Hepatocyte (in vitro differentiated cells): ENCODE measurements around the gene WNT7A. TPM values are rescaled to one million over a fixed set of nuclear protein-coding genes. Genes with fewer than 3 reads are reported as not detected.

ENCODE experiments used
- DNase-seq: peaks from one replicate; pipeline ENCODE4 v3.0.0-alpha.2; 2016; ENCODE audit warnings: low spot score
- H2AFZ ChIP-seq: fragments of 200-600 bp; sonication (generic); 2 replicates; pipeline ENCODE4 v1.6.0; 2016; ENCODE audit warnings: antibody characterized with exemption, mild to moderate bottlenecking
- H3K27ac ChIP-seq: fragments of 200-600 bp; sonication (generic); 2 replicates; pipeline ENCODE4 v1.5.1; 2016; ENCODE audit warnings: mild to moderate bottlenecking
- H3K27me3 ChIP-seq: fragments of 200-600 bp; sonication (generic); 2 replicates; pipeline ENCODE4 v1.6.1; 2016
- H3K36me3 ChIP-seq: fragments of 200-600 bp; sonication (generic); replicated peaks from 2 replicates; pipeline ENCODE4 v1.5.1; 2016; ENCODE audit warnings: low read depth; ENCODE audit not compliant: insufficient read depth
- H3K4me1 ChIP-seq: fragments of 200-600 bp; sonication (generic); 2 replicates; pipeline ENCODE4 v1.5.1; 2016; ENCODE audit warnings: mild to moderate bottlenecking, moderate library complexity; ENCODE audit not compliant: insufficient read depth
- H3K4me2 ChIP-seq: fragments of 200-600 bp; sonication (generic); 2 replicates; pipeline ENCODE4 v1.6.0; 2016
- H3K4me3 ChIP-seq: fragments of 200-600 bp; sonication (generic); 2 replicates; pipeline ENCODE4 v1.5.1; 2016; ENCODE audit warnings: mild to moderate bottlenecking
- H3K79me2 ChIP-seq: fragments of 200-600 bp; sonication (generic); 2 replicates; pipeline ENCODE4 v1.6.0; 2017; ENCODE audit warnings: mild to moderate bottlenecking
- H3K9me2 ChIP-seq: fragments of 200-600 bp; sonication (generic); replicated peaks from 2 replicates; pipeline ENCODE4 v1.6.0; 2017; ENCODE audit warnings: mild to moderate bottlenecking; ENCODE audit not compliant: insufficient read depth
- H3K9me3 ChIP-seq: fragments of 200-600 bp; sonication (generic); 2 replicates; pipeline ENCODE4 v1.5.1; 2016; ENCODE audit warnings: low read depth, mild to moderate bottlenecking
- H4K20me1 ChIP-seq: fragments of 200-600 bp; sonication (generic); 2 replicates; pipeline ENCODE4 v1.6.0; 2016; ENCODE audit warnings: mild to moderate bottlenecking; ENCODE audit not compliant: insufficient read depth, poor library complexity, severe bottlenecking
- EZH2 ChIP-seq: fragments of 200-600 bp; sonication (generic); IDR thresholded peaks from 2 replicates; pipeline ENCODE4 v1.6.1; 2016; ENCODE audit warnings: antibody characterized with exemption, mild to moderate bottlenecking, borderline replicate concordance
- EZH2phosphoT487 ChIP-seq: fragments of 200-600 bp; sonication (generic); IDR thresholded peaks from one replicate; pipeline ENCODE4 v1.6.1; 2018; ENCODE audit warnings: antibody characterized with exemption, mild to moderate bottlenecking, low read depth, moderate library complexity; ENCODE audit not compliant: unreplicated experiment, severe bottlenecking
- WGBS: methylation state at CpG from one replicate; pipeline ENCODE4 v1.1.6; 2016; ENCODE audit warnings: low lambda C conversion rate; ENCODE audit errors: missing lambda C conversion rate; 5-methylcytosine and 5-hydroxymethylcytosine counted together
- polyA plus RNA-seq: library from polyadenylated mRNA; unstranded; fragments of >200 nt; fragmentation: Nextera tagmentation; extraction: Ambion mirVana; gene quantifications from 2 replicates; pipeline ENCODE4 v1.2.1, GENCODE V29; 2016
- total RNA-seq: library from RNA; depleted of rRNA; stranded (reverse); fragments of >200 nt; gene quantifications from 2 replicates; pipeline ENCODE4 v1.2.3, GENCODE V29; 2014
- TF ChIP-seq, protein P1 (sequence below): fragments of 200-600 bp; sonication (generic); IDR thresholded peaks from 2 replicates; pipeline ENCODE4 v1.5.1; 2016; ENCODE audit warnings: antibody characterized with exemption, mild to moderate bottlenecking; ENCODE audit not compliant: poor library complexity

The WNT7A gene
- total and polyA plus RNA-seq, 2 experiments from 2014 or later: 0.04 to 0.13 TPM

DNA sequence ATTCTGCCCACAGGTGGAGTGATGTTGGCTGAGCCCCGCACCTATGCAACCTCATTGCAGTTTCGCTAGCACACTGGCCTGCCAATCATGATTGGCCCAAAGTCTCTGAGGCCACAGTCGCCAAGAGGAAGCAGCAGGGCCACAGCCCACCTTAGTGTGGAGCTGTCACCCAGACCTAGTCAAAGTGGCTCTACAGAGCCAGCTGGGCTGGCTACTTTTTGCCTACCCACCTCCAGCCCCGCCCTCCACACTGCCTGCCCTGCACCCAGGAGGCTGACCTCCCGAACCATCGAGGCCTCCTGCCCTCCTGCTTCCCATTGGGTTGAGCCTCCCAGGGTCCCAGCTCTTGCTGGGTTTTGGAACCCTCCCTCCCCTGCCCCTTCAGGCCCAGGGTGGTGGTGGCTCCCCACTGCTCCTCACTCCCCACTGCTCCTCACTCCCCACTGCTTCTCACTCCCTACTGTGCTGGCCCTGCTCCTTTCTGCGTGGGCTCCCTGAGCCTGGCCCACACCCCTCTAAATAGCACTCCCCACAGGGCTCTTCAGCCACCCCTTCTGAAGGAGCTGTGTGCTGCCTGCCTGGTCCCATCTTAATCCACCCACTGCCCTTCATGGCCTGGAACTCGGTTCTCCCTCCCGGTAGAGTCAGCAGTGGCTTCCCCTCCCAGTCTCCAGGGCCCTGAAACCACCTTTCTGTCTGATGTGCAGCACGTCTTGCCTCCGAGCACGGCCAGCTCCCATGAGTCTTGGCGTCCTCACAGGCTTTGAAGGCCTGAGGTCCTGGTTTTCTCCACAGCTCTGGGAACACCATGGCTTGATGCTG, 89.3 kb downstream of the WNT7A start:
- H3K4me3 ChIP-seq: no peak overlapping the region
- DNase-seq: no peak
- WGBS: 86% methylated on average over 12 of the region's 13 CpGs
- no peaks in the 10 kb centered on the region for H3K36me3 ChIP-seq
- no peaks in the 10 kb centered on the region for H3K9me2 ChIP-seq
- H3K79me2 ChIP-seq: no peaks in the 10 kb centered on the region
- no peaks in the 10 kb centered on the region for H3K9me3 ChIP-seq
- peaks cover 3% of the 10 kb centered on the region for H3K27me3 ChIP-seq
- no peak for TF ChIP-seq EZH2
- TF ChIP-seq EZH2phosphoT487: no peak
- TF ChIP-seq, protein P1, sequence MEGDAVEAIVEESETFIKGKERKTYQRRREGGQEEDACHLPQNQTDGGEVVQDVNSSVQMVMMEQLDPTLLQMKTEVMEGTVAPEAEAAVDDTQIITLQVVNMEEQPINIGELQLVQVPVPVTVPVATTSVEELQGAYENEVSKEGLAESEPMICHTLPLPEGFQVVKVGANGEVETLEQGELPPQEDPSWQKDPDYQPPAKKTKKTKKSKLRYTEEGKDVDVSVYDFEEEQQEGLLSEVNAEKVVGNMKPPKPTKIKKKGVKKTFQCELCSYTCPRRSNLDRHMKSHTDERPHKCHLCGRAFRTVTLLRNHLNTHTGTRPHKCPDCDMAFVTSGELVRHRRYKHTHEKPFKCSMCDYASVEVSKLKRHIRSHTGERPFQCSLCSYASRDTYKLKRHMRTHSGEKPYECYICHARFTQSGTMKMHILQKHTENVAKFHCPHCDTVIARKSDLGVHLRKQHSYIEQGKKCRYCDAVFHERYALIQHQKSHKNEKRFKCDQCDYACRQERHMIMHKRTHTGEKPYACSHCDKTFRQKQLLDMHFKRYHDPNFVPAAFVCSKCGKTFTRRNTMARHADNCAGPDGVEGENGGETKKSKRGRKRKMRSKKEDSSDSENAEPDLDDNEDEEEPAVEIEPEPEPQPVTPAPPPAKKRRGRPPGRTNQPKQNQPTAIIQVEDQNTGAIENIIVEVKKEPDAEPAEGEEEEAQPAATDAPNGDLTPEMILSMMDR: no peak
- no peak overlapping the region for H3K27ac ChIP-seq
- H4K20me1 ChIP-seq: no peaks in the 10 kb centered on the region
- H3K4me2 ChIP-seq: no peak overlapping the region
- no peak overlapping the region for H2AFZ ChIP-seq
- H3K4me1 ChIP-seq: no peaks in the 10 kb centered on the region

DNA sequence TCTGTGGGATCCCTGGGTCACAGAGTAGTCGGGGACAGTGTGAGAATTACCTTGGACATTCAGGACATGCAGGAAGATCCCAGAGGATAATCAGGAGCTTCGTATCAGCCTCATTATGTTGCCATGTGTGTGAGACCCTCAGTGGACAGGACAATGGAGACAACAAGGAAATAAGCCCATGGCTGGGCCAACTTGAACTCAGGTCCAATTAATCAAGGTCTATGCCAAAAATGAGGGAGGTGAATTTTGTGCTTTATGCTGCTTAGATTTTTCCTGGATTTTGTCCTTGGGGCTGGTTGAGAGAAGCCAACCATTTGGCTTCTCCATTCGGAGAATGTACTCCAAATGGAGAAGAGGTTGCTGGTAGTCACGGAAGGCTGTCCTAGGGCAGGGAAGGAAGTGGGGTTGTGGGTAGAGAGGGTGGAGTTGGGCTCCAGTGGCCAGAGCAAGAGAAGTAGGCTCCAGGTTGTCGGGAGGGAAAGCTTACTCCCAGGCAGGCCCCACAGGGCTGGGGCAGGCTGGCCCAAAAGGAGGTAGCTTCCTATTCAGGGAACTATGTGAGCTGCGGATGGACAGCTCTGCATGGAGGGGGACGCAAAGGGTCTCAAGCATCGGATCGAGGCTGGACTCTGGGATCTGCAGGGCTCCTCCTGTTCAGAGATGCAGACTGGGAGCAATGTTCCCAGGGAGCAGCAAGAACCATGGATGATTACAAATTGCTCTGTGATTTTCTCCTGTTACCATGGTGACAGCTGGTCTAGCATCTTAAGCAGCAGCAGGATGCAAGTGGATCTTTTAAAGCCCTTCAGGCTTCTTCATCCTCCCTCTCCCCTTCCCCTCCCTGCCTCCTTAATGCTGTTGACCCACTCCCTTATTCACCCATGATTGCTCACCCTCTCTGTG, 91.1 kb downstream of the WNT7A start:
- Histone ChIP-seq H3K4me3 (no peak overlapping the region), H3K9me2 (no peaks in the 10 kb centered on the region), H3K9me3 (no peaks in the 10 kb centered on the region), H2AFZ (no peak overlapping the region), H3K27ac (no peak overlapping the region), H3K36me3 (no peaks in the 10 kb centered on the region), H4K20me1 (no peaks in the 10 kb centered on the region), H3K4me1 (no peaks in the 10 kb centered on the region), H3K27me3 (peaks cover 6% of the 10 kb centered on the region), H3K79me2 (no peaks in the 10 kb centered on the region), H3K4me2 (no peak overlapping the region)
- 90% methylated on average over 9 of the region's 9 CpGs for WGBS
- TF ChIP-seq, protein P1: no peak
- TF ChIP-seq EZH2phosphoT487 (no peak), EZH2 (no peak)
- DNase-seq: no peak

DNA sequence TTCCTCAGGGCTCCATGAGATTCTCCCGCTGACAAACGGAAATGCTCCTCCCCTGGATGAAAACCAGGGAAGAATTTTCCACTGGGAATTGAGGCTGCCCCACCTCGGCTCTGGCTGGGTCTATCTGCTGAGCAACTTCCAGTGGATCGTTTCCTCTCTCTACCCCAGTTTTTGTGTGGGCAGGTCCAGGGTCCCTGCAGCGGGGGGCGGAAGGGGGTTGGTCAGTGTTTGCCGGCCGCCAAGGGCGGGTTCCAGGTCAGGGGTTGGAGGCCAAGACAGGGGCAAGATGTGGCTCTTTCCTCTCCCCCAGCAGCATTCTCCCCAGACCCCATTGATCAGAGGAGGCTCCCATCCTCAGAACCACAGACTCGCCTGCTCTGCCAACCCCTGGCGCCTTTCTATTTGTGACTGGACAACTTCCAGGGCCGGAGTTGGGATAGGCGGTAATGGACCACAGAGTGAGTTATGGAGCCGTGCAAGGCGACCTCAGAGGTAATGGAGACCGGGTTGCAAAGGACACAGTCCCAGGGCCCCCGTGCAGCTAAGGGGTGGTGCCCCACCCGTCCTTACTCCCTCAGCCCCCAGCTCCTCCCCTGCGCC, 92.2 kb downstream of the WNT7A start:
- Histone ChIP-seq H4K20me1 (no peaks in the 10 kb centered on the region), H3K79me2 (no peaks in the 10 kb centered on the region), H3K4me2 (no peak overlapping the region), H3K36me3 (no peaks in the 10 kb centered on the region), H3K27me3 (peaks cover 6% of the 10 kb centered on the region), H2AFZ (no peak overlapping the region), H3K9me3 (no peaks in the 10 kb centered on the region), H3K4me1 (no peaks in the 10 kb centered on the region), H3K27ac (no peak overlapping the region), H3K9me2 (no peaks in the 10 kb centered on the region), H3K4me3 (no peak overlapping the region)
- 69% methylated on average over 11 of the region's 19 CpGs for WGBS
- no peak for DNase-seq
- TF ChIP-seq EZH2: no peak
- TF ChIP-seq, protein P1: no peak
- TF ChIP-seq EZH2phosphoT487: no peak
